GM18867 (cell line): ENCODE measurements around the gene ITGB5.
A peak's percentile ranks its signal among the peaks of the same experiment; 100 is the strongest.

ENCODE experiments used
- ATAC-seq: cut with Tn5 transposase; IDR thresholded peaks from one replicate; pipeline ENCODE4 v1.9.1; 2021; ENCODE audit warnings: mild to moderate bottlenecking, moderate library complexity; ENCODE audit not compliant: unreplicated experiment

Gene ITGB5

DNA sequence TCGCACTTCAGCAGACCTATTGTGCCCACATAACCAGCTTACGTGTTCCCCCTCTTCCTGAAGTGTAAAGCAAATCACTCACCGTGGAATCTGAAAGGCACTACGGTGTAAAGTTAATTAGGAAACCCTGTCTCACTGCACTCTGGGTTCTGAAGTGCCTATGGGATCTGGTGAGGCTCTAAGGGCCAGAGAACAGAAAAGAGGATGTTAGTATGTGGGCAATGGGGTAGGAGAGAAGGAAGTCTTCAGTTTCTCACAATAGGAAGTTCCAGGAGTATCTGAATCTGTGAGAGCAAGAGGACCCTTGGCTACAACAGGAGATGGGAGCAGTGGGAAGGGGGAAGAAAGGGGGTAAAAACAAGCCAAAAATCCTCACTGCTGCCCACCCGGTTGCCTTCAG is 71.4 kb downstream of the ITGB5 start:
- no peak for ATAC-seq

DNA sequence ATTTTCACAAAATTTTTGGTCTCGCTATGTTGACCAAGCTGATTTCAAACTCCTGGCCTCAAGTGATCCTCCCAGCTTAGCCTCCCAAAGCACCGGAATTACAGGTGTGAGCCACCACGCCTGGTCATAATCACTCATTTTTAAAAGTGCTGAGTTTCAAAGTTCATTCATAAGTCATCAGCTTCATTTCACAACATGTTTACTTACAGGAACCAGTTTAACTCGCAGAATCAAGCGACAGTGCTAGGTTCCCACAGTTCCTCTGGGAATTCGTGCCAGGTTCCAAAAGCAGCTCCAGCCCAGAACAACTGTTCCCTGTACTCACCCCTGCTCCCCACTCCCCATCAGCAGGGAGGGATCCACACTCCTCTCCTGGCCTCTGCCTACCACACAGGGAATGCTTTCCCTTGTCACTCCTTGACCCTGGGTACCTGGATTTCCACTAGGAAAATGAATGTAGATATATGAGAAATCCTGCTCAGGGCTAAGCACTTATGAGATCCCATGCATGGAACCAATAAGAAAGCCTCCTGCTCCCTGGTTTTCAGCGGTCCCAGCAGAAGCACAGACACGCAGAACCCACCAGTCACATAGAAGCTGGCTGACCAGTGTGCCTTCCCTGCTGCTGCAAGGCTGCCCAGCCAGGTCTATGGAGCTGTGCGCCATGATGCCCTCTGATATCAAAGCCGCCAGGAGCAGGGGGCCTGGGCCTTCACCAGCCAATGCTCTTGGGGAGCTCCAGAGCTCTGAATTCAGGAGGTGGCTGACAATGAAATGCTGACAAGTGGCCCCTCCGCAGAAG is 72.3 kb downstream of the ITGB5 start:
- no peak for ATAC-seq

DNA sequence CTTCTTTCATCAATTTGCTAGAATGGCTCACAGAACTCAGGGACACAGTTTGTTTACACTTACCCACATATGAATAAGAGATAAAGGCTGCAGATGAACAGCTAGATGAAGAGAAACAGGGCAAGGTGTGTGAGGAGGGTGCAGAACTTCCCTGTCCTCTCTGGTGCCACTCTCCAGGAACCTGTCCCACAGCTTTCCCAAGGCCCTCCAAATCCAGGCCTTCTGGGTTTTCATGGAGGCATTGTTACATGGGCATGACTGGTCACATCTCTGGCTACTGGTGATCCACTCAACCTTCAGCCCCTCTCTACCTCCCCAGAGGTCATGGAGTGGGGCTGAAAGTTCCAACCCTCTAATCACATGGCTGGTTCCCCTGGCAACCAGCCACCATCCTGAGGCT is 73.6 kb downstream of the ITGB5 start:
- ATAC-seq = no peak

DNA sequence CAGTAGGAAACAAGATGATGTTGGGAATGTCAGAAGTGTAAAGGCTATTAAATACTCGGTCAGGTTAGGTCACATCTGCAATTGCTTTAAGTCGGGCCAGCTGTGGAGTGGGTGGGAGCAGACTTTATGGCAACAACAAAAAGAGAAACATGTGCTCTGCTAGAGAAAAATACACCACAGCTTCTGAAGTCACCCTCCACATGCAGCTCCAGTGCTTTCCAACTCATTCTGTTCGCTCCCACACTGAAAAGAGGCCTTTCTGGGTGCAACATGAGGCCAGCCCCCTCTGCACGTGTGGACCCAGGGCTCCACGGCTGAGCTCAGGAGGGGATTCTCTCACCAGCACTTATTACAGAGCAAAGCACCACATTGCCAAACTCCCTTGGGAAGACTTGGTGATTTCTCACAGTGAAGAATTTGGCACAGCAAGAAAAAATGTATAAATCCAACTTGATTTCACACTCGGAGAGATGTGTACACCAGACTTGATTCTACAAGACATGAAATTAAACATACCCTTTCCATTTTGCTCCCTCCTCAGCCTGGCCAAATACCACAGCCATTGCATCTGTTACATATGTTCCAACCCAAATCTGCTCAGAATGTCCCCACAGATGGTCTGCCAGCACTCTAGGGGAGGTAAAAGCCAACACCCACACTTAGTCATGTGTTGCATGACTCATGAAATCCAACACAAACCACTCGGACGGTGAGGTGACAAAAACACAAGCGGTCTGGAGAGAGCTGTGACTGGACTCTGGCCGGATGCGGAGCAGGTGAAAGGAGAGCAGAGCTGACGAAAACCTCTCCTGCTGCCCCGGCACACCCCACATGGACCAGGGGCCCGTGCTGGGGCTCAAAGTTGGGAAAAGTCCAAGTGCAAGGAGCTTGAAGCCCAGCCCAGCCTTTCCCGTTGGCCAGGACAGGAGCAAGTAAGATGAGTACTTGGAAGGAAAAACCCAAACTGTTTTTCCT is 74.6 kb downstream of the ITGB5 start:
- ATAC-seq = peak; percentile 82

DNA sequence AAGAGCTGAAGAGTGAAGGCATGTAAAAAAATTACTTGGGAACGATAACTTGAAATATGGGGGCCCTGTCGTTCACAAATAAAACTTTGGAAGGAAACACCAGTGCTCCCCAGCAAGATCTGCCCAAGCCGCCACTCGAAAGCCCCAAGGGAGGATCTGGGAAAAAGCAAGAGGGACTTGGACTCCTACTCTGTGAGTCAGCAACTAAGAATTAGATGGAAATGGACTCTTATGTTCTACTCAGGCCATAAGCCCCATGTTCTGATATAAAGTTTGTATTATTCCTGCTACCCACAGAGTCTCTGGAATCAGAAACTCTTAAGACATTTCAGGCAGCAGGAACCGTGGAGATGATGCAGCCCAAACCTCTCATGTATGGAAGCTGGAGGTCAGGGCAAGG is 75.7 kb downstream of the ITGB5 start:
- ATAC-seq = no peak

DNA sequence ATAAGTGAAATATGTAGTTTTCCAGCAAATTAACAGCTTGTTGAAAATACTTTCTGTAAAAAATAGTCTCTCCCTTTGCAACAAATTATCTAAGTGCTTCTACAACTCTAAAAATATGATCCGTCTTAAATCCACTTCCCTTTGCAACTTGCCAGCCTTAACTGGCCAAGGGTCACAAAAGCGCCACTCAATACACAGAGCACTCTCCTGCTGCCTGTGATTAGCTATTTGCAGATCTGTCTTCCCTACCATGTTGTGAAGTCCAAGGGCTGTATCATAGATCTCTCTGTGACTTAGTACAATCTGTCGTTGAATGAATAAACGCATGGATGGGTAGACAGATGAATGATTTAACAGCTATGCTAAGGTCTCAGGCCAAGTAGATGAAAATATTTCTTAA is 76.2 kb downstream of the ITGB5 start:
- ATAC-seq = no peak

DNA sequence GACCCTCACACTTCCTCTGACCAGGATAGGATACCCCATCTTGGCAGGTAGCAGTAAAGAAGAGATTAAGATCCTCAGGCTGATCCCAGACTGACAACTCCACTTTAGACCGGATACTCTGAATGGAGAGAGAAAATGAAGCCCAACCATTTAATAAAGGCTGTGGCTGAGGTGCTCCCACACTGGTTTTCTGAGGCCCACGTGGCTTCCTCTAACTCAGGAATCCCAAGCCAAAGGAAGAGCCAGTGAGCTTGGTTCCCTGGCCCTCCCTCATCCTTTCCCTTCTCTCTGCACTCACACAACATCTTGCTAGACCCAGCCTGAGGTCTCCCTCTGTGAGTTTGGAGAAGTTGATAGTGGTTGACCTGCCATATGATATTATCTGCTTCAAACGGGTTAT is 78.1 kb downstream of the ITGB5 start:
- ATAC-seq = no peak

DNA sequence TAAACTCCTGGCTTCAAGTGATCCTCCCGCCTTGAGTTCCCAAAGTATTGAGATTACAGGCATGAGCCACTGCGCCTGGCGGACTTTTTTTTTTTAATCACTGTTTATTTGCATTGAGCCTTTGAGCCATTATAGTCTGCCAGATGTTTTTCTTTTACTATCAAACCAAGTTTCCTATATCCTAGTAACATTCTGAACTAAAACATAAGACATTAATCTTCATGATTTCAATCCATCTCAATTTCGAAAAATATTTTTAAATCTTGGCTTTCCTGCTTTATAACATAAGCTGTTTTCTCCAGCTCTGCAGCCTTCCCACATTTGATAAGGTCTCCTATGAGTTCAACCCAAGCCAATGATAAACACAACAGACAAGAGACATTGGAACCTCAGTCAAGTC is 81.5 kb downstream of the ITGB5 start:
- no peak for ATAC-seq

DNA sequence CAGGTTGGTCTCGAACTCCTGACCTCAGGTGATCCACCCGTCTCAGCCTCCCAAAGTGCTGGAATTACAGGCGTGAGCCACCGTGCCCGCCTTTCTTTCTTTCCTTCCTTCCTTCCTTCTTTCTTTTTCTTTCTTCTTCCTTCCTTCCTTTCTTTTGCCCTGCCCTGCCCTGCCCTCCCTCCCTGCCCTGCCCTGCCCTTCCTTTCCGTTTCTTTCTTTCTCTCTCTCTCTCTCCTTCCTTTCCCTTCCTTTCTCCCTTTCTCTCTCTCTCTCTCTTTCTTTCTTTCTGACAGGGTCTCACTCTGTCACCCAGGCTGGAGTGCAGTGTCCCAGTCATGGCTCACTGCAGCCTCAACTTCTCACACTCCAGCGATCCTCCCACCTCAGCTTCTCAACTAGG is 82.3 kb downstream of the ITGB5 start:
- no peak for ATAC-seq

DNA sequence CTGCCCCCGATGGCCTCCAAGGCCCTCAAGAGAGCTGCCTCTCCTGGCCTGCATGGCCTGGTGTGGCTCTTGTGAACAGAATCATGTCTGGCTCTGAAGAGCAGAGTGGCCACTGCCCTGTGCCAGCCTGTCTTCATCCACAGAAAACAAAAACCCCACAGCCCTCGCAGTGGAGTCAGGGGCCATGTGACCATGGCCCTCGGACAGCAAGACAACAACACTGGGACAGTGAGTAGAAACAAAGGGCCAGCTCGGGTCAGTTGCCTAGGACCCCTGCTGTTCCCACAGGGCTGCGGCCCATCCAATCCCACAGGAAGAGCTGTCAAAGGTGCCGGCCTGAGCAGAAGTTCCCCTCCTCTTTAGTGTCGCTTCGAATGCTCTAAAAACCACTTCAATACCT is 84.5 kb downstream of the ITGB5 start:
- no peak for ATAC-seq

DNA sequence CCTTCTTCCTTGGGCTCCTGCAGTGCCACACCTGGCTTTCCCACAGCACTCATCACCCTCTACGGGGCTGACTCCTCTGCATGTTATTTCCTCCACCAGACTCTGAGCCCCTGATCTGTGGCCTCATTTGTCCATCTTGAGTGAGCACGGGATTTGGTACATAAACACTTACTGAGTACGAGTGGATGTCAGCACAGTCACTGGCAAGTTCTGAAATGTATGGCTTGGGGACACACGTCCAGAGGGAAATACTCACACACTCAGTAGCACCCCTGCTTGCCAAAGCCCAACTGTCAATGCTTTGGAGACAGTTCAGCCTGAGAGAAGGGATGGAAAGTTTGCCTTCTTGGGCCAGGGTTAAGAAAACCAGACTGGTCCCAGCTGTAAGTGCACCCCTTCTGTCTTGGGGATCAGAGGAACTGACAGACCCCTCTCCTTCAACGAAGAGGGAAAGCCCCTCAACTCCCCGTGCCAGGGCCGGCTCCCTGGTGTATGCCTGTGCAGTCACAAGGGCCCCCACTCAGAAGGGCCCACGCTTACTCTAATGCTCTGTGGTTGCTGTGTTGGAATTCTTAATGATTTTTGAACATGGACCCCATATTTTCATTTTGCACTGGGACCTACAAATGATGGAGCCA is 85.0 kb downstream of the ITGB5 start:
- ATAC-seq = no peak

DNA sequence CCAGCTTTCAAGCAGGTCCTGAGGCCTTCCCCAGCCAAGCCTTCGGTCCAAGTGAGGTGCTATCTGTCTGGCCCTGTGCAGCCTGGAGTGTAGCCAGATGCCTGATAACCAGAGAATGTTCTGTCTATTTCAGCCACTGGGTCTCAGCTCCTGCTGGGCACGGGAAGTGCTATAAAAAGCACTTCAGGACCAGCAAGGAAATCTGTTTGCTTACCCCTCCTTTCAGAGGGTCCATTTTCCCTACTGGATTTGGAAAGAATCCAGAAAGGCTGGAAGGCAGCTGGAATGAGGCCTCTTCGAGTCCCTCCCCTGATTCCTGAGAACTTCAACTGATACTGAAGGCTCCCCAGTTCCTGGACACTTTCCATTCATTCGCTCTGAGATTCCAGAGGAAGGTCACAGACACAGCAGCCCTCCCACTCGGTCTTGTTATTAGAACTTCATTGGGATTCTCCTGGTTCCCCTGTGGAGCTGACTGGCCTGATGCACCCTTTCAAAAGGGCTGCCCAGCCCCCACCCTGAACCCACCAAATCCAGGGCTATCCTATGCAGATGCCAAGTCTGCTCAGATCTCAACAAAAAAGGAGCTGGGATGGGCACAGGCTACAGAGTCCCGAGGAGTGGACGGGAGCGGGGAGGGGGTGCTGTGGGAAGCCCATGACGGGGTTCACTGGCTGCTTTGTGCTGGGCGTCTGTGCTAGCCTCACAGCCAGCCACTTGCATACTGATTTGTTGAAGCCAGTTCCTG is 86.5 kb downstream of the ITGB5 start:
- no peak for ATAC-seq

DNA sequence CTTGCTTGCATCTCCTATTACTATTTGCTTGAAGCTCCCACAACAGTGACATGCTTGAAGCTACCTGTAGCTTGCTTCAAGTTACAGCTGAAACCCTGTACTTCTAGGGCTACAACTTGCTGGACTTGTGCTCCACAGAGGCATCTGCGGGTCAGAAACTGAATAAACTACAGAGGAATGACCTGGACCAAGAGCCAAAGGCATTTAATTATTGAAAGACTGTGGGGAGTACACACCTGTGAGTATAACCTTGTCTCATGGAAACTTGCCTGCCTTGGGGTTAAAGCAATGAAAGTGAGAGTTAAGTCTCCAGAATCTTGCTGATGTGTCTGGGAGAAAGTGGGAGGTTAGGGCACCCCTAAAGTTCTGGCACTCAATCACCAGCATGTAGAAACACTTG is 87.1 kb downstream of the ITGB5 start:
- no peak for ATAC-seq

DNA sequence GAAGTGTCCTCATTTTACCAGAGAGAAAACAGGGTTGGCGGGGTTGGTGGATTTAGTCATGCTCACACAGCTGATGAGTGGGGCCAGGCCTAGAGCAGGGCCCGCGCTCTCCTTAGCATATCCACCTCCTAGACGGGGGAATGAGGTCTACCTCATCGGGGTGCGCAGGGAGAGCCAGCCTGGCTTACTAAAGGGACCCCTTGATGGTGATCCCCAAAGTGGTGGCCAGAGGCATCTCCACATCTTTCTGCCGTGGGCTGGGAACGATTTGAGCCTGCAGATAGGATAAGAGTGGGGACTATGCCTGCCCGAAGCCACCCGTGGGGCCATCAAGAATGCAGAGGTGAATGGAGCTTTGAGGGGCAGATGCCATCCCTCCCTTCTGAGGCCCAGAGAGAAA is 87.5 kb downstream of the ITGB5 start:
- no peak for ATAC-seq

DNA sequence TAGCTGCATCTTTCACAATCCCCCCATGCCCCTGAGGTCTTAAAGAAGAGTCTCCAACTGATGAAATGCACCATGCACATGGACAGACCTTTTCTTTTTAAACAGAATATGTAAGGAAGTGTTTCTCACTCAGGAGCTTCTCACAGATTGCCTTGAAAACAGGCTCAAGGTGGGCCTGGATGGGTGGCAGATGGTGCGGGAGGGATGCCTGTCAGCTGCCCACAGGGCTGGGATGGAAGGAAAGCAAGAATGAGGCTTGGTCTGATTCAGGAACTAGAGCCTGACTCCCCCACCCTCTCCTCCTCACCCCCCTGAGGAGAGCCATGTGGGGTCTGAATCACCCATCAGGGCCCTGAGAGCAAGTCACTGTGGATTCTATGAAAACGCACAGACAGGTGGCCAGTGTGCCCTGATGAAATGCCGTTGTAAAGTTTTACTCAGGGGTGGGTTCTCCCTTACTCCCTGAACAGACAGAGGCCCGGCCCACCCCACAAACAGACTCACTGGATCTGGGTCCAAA is 89.7 kb downstream of the ITGB5 start:
- ATAC-seq = no peak

DNA sequence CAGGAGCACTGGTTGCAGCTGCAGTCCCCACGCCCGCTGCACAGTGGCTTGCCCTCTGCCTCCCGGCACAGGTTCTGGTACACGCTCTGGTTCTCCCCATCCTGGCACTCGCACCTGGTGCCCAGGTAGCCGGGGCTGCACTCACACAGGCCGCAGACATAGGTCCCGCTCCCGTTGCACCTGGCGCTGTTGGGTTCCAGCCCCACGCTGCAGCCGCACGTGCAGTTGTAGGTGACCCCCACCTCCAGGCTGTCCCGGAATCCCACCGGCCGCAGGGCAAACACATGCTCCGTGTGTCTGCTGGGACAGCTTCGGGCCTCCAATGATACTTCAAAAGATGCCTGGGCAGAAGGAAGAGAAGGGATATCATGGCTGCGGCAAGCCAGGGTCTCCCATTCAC is 90.7 kb downstream of the ITGB5 start:
- ATAC-seq = no peak

DNA sequence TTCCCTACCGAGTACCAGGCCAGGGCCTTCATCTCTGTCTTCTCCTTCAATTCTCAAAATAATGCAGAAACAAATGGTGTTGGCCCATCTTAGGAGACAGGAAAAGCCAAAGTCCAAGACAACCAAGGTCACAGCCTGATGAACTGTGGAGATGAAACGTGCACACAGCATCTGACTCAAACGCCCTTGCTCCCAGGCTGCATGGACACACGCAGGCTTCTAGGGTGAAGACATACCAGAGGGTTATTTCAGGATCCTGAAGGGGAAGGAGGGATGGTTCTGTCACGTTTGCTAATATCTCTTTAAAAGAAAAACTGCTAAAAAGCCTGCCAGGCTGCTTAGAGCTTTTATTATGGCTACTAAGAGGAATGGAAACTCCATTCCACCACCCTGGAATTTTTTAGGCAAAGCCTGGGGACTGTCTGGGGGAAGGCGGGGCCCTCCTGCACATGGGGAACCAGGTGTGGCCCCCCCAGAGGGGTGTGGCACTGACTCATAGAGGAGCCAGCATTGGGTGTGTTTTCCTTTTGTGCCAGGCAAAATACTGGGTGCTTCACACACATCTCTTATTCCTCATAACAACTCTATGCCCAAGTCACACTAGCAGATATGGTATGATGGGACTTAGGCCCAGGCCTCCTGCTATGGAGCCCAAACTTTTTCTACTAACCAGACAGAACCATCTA is 94.0 kb downstream of the ITGB5 start:
- ATAC-seq = no peak

DNA sequence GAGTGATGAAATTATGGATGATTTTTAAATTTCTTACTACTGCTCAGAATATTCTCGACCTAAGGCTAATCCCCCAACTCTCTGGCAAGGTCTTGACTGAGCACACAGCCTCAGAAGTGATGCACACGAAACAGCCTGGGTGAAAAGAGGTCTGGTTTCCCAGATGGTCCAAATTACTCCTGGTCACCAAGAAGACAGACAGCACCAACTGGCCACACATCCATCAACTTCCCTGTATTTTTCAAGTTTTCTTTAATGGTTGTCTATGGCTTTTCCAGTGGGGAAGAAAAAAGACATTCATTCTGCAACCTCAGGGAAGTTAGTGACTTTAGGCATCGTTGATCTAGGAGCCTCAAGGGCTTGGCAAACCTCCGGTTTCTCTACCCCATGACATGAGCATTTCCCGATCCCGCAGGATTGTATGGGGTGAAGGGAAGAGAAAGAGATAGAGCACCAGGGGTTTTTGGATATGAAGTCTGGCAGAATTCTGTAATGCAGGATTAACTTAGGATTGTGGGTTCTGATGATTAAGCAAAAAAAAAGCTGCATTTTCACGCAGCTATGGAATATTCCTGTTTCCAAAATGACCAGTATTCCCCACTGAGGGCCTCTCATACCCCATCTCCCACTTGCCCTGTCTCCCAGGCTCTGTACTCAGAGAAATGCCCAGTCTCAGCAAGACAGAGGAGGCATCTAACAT is 94.7 kb downstream of the ITGB5 start:
- no peak for ATAC-seq

DNA sequence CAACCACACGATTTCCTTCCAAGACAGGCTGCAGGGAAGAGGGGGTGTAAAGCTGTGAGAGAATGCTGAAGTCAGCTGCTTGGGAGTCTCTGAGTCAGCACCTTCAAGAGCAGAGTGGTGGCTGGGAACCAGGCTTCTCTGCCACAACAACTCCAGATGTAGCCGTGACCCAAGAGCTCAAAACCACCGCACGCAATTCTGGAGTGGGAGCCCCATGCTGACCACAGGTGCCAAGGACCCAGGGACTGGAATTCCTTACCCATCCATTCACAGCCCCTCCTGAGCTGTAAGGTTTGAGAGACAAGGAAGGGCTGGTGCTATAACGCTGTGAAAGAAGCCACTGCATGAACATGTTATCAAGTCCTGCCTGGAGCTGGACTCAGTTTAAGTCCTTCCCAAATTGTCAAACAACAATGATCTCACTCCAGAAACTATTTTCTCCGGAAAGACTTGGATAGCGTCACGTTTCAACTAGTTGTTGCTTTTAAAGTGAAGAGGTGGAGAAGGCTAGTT is 95.5 kb downstream of the ITGB5 start:
- ATAC-seq = no peak
